Thyroid gland (tissue), 4 donors: ENCODE measurements around the gene RHBDF2. TPM values are rescaled to one million over a fixed set of nuclear protein-coding genes. Genes with fewer than 3 reads are reported as not detected.
A peak's percentile ranks its signal among the peaks of the same experiment; 100 is the strongest.
"Not testable (repeated sequence)": the region's sequence is repeated elsewhere in the genome, so short reads cannot be mapped to it uniquely, and the experiment has no call there.

Experiments
- DNase-seq, 2 donors: peaks; one replicate each; pipeline ENCODE4 v3.0.0-alpha.2; 2019
- H3K27ac ChIP-seq, 3 donors: fragments of 200-600 bp; sonication (generic); 1 replicate in 2 of 3; 2 replicates in 1 of 3; pipeline ENCODE4 v1.5.1; 2016 to 2019; ENCODE audit warnings: mild to moderate bottlenecking in 1 of 3, moderate library complexity in 1 of 3
- H3K27me3 ChIP-seq: fragments of 200-600 bp; sonication (generic); one replicate; pipeline ENCODE4 v1.5.1; 2019
- H3K36me3 ChIP-seq, 2 donors: fragments of 200-600 bp; sonication (generic); one replicate each; pipeline ENCODE4 v1.5.1; 2016 to 2019
- H3K4me1 ChIP-seq, 2 donors: fragments of 200-600 bp; sonication (generic); one replicate each; pipeline ENCODE4 v1.5.1; 2017 to 2019
- H3K4me3 ChIP-seq, 3 donors: fragments of 200-600 bp; sonication (generic); replicated peaks in 1 of 3; 1 replicate in 2 of 3; 2 replicates in 1 of 3; pipeline ENCODE4 v1.5.1; 2016; ENCODE audit warnings: mild to moderate bottlenecking in 1 of 3
- H3K9me3 ChIP-seq: fragments of 200-600 bp; sonication (generic); one replicate; pipeline ENCODE4 v1.5.1; 2017
- POLR2A ChIP-seq, 2 donors: fragments of 450-650 bp; IDR thresholded peaks; one replicate each; pipeline ENCODE4 v1.6.1; 2017; ENCODE audit warnings: antibody characterized with exemption in 2 of 2, mild to moderate bottlenecking in 2 of 2, moderate library complexity in 1 of 2
- WGBS, 2 donors: methylation state at CpG; one replicate each; pipeline ENCODE4 v1.1.5; 2017; 5-methylcytosine and 5-hydroxymethylcytosine counted together
- intact Hi-C: fragments of 100-400 bp; cut with DNase I; formaldehyde crosslinking; loops from one replicate; pipeline ENCODE4 v1.15.1; 2023
- total RNA-seq, 4 donors: library from RNA; depleted of rRNA; stranded (reverse); fragments of >200 nt; gene quantifications; one replicate each; pipeline ENCODE4 v1.2.3, GENCODE V29; 2016
- TF ChIP-seq, protein P1 (sequence below), 6 experiments: fragments of 200-600 bp in 3 of 6; fragments of 450-650 bp in 3 of 6; sonication (generic) in 3 of 6; IDR thresholded peaks; one replicate each; pipeline ENCODE4 v1.5.1; 2016 to 2019; ENCODE audit warnings: antibody characterized with exemption in 6 of 6, mild to moderate bottlenecking in 2 of 6, inconsistent platforms in 1 of 6, moderate library complexity in 1 of 6

RHBDF2 gene
- total RNA-seq, 4 donors from 2014 or later: 16.4 to 31.1 (median 22.1) TPM

DNA sequence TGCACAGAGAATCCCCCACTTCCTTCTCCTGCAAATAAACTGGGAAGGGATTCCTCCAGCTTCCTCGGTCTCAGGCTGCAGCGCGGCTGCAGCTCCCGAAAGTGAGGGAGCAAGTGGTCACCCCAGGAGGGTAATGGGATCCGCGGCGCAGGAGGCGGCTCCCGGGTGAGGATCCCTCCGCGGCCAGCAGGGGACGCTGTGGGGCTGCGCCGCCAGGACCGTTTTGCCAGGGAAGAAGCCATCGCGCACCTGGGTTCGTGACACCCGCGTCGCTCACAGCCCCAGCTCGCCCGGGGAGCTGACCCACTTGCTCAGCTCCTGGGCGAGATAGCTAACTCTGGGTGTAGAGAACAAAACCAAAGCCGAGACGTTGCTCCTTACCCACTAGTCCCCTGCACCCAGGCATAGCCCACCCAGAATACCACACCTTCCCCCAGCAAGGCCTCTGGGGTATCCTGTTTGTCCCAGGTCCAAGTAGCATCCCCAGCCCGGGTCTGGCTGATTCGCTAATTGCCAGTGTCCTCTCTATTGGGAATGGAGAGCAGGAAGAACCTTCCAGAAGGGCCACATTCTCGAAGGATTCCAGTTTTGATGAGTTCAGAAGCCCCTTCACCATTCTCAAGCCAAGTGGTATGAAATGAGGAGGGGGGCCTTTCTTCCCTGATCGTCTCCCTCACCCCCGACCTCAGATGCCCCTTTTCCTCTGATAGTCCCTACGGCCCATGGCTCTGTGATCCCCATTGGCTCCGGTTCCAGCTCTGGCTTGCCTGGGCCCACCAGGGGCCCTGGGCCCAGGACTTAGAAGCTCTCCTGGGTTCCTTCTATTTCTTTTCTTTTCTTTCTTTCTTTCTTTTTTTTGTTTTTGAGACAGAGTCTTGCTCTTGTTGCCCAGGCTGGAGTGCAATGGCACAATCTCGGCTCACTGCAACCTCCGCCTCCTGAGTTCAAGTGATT is 22.1 kb upstream of the RHBDF2 start:
- Histone ChIP-seq H3K9me3 (no peaks in the 10 kb centered on the region), H3K4me3 (no peak overlapping the region), H3K27me3 (no peaks in the 10 kb centered on the region), H3K27ac (no peak overlapping the region), H3K4me1 (peaks cover 16 to 43% of the 10 kb centered on the region in 2 donors), H3K36me3 (no peaks in the 10 kb centered on the region)
- intact Hi-C loops: loop anchor here (2.0 to 10.0 kb wide), 5 partner anchors 19 to 194 kb away; partner anchors contain the start of gene ST6GALNAC2
- no peak for TF ChIP-seq POLR2A (IDR thresholded peaks at IDR 0.05)
- TF ChIP-seq, protein P1, sequence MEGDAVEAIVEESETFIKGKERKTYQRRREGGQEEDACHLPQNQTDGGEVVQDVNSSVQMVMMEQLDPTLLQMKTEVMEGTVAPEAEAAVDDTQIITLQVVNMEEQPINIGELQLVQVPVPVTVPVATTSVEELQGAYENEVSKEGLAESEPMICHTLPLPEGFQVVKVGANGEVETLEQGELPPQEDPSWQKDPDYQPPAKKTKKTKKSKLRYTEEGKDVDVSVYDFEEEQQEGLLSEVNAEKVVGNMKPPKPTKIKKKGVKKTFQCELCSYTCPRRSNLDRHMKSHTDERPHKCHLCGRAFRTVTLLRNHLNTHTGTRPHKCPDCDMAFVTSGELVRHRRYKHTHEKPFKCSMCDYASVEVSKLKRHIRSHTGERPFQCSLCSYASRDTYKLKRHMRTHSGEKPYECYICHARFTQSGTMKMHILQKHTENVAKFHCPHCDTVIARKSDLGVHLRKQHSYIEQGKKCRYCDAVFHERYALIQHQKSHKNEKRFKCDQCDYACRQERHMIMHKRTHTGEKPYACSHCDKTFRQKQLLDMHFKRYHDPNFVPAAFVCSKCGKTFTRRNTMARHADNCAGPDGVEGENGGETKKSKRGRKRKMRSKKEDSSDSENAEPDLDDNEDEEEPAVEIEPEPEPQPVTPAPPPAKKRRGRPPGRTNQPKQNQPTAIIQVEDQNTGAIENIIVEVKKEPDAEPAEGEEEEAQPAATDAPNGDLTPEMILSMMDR (IDR thresholded peaks at IDR 0.05): peak; percentile 97 to 99 (median 99)
- peak; percentile 68 to 77 for DNase-seq
- WGBS, 2 donors: 34 to 60% methylated on average over 11 to 25 of the region's 35 CpGs

GRCh38 chr17:76521683-76522082 is 20.5 kb upstream of the RHBDF2 start:
- not testable (repeated sequence) for DNase-seq, H3K27ac ChIP-seq, H3K9me3 ChIP-seq, H3K36me3 ChIP-seq, H3K27me3 ChIP-seq, H3K4me3 ChIP-seq
- H3K4me1 ChIP-seq: peaks cover 15 to 40% of the 10 kb centered on the region in 2 donors
- intact Hi-C loops: loop anchor here (2.0 to 10.0 kb wide), 5 partner anchors 21 to 196 kb away; partner anchors contain the start of gene ST6GALNAC2
- WGBS, 2 donors: 82 to 91% methylated on average over 10 of the region's 10 CpGs

- H3K27ac ChIP-seq: no peak overlapping the region
- TF ChIP-seq, protein P1 (IDR thresholded peaks at IDR 0.05): no peak
- no peak for TF ChIP-seq POLR2A (IDR thresholded peaks at IDR 0.05)
- intact Hi-C loops: loop anchor here (5.0 to 10.0 kb wide), 4 partner anchors 66 to 196 kb away; partner anchors contain the start of gene ST6GALNAC2
- no peak for DNase-seq
- no peaks in the 10 kb centered on the region for H3K36me3 ChIP-seq
- no peak overlapping the region for H3K4me3 ChIP-seq
- 93 to 98% methylated on average over 7 of the region's 7 CpGs for WGBS, 2 donors
- H3K27me3 ChIP-seq: no peaks in the 10 kb centered on the region
- H3K4me1 ChIP-seq: peaks cover 15 to 37% of the 10 kb centered on the region in 2 donors
- H3K9me3 ChIP-seq: no peaks in the 10 kb centered on the region
These were observed 20.0 kb upstream of the RHBDF2 start for GRCh38 chr17:76521262-76521661.

GRCh38 chr17:76519048-76519966 is 18.1 kb upstream of the RHBDF2 start:
- H3K36me3 ChIP-seq: no peaks in the 10 kb centered on the region
- 75 to 79% methylated on average over 15 of the region's 15 CpGs for WGBS, 2 donors
- no peak overlapping the region for H3K4me3 ChIP-seq
- H3K9me3 ChIP-seq: no peaks in the 10 kb centered on the region
- peaks cover 10 to 26% of the 10 kb centered on the region in 2 donors for H3K4me1 ChIP-seq
- H3K27me3 ChIP-seq: no peaks in the 10 kb centered on the region
- DNase-seq: no peak
- no peak for TF ChIP-seq POLR2A (IDR thresholded peaks at IDR 0.05)
- TF ChIP-seq, protein P1 (IDR thresholded peaks at IDR 0.05): no peak
- H3K27ac ChIP-seq: no peak overlapping the region
- intact Hi-C loops: no loop called here

- intact Hi-C loops: no loop called here
- Histone ChIP-seq H3K4me3 (no peak overlapping the region), H3K27me3 (no peaks in the 10 kb centered on the region), H3K36me3 (no peaks in the 10 kb centered on the region), H3K4me1 (peaks cover 10 to 15% of the 10 kb centered on the region in 2 donors), H3K9me3 (no peaks in the 10 kb centered on the region), H3K27ac (peak overlapping the region; percentile 56 to 69 (median 57))
- 51% methylated on average over 9 of the region's 11 CpGs for WGBS, 2 donors
- peak in 1 of 2 donors; percentile 38 for TF ChIP-seq POLR2A (IDR thresholded peaks at IDR 0.05)
- TF ChIP-seq, protein P1 (IDR thresholded peaks at IDR 0.05): peak in 5 of 6 experiments; percentile 11 to 63 (median 45)
- peak; percentile 92 to 96 for DNase-seq
These were observed 16.4 kb upstream of the RHBDF2 start for GRCh38 chr17:76517638-76518038.
